K562 (cell line): Measurements from ENCODE around the gene ALG11. TPM values are rescaled to one million over a fixed set of nuclear protein-coding genes. Genes with fewer than 3 reads are reported as not detected.

ENCODE experiments used
- CBX5 ChIP-seq: IDR thresholded peaks from 2 replicates; pipeline ENCODE4 v1.6.1; 2014; ENCODE audit warnings: low read depth, borderline replicate concordance
- FOXA1 ChIP-seq: fragments of 450-650 bp; IDR thresholded peaks from 2 replicates; pipeline ENCODE4 v1.6.1; 2016; ENCODE audit warnings: mild to moderate bottlenecking, borderline replicate concordance
- KLF1 ChIP-seq: fragments of 450-650 bp; IDR thresholded peaks from 2 replicates; pipeline ENCODE4 v1.6.1; 2016; ENCODE audit warnings: missing genetic modification characterization, missing compliant biosample characterization
- SAFB ChIP-seq: fragments of 200-400 bp; formaldehyde crosslinking; IDR thresholded peaks from 2 replicates; pipeline ENCODE4 v1.6.1; 2017; ENCODE audit warnings: low read depth, low read length, borderline replicate concordance
- ZFP36 ChIP-seq: fragments of 150-350 bp; IDR thresholded peaks from 2 replicates; pipeline ENCODE4 v1.6.1; 2018; ENCODE audit warnings: low read length, low read depth; ENCODE audit not compliant: partially characterized antibody
- ZNF584 ChIP-seq: fragments of 200-800 bp; sonication (Bioruptor generic); IDR thresholded peaks from 2 replicates; pipeline ENCODE4 v1.6.1; 2016; ENCODE audit warnings: low read depth, mild to moderate bottlenecking, missing genetic modification characterization, missing compliant biosample characterization
- ZNF668 ChIP-seq: fragments of 250-450 bp; sonication (Bioruptor Pico); IDR thresholded peaks from 2 replicates; pipeline ENCODE4 v1.8.0; 2022; ENCODE audit warnings: mild to moderate bottlenecking, inconsistent platforms
- polyA plus RNA-seq, 8 experiments: library from polyadenylated mRNA; depleted of rRNA in 4 of 8; stranded (reverse) in 5 of 8; unstranded in 3 of 8; fragments of >200 nt; fragmentation: Nextera tagmentation in 2 of 8; fragmentation: Illumina TruSeq in 1 of 8; extraction: Ambion mirVana in 2 of 8; extraction: Trizol in 1 of 8; gene quantifications; 2 replicates each; pipeline versions ENCODE4 v1.2.1 to v1.2.3, GENCODE V29; 2011 to 2014; ENCODE audit warnings: inconsistent platforms in 1 of 8, missing spikeins in 1 of 8
- total RNA-seq, 7 experiments: library from RNA; depleted of rRNA in 6 of 7; stranded (reverse); fragments of >200 nt in 6 of 7; fragmentation: Illumina TruSeq in 2 of 7; extraction: Trizol in 2 of 7; gene quantifications; 2 replicates each; pipeline versions ENCODE4 v1.2.1 to v1.2.3, GENCODE V29; 2011 to 2021; ENCODE audit warnings: low replicate concordance in 1 of 7
- TF ChIP-seq, protein P1 (sequence below): fragments of 200-600 bp; sonication (generic); IDR thresholded peaks from one replicate; pipeline ENCODE4 v1.6.1; 2012; ENCODE audit warnings: mild to moderate bottlenecking, low read depth, low read length, inconsistent platforms
- TF ChIP-seq, protein P2 (sequence below): fragments of 450-650 bp; IDR thresholded peaks from 2 replicates; pipeline ENCODE4 v1.7.0; 2016; ENCODE audit warnings: borderline replicate concordance
- TF ChIP-seq, protein P3 (sequence below): fragments of 250-450 bp; sonication (Bioruptor Pico); IDR thresholded peaks from 2 replicates; pipeline ENCODE4 v1.8.0; 2021; ENCODE audit warnings: moderate library complexity, mild to moderate bottlenecking, inconsistent platforms
- TF ChIP-seq, protein P4 (sequence below): sonication (generic); formaldehyde crosslinking; IDR thresholded peaks from 2 replicates; pipeline ENCODE4 v1.8.0; 2022; ENCODE audit warnings: mild to moderate bottlenecking, missing genetic modification reagents
- TF ChIP-seq, protein P5 (sequence below): sonication (generic); formaldehyde crosslinking; IDR thresholded peaks from 2 replicates; pipeline ENCODE4 v1.8.1; 2022; ENCODE audit warnings: missing genetic modification reagents

Gene ALG11
- total and polyA plus RNA-seq, 9 of the 15 experiments (the other 6 are each of a cell fraction or from before 2014, with no cell fraction given) = 7.3 to 19.2 (median 16.3) TPM

DNA sequence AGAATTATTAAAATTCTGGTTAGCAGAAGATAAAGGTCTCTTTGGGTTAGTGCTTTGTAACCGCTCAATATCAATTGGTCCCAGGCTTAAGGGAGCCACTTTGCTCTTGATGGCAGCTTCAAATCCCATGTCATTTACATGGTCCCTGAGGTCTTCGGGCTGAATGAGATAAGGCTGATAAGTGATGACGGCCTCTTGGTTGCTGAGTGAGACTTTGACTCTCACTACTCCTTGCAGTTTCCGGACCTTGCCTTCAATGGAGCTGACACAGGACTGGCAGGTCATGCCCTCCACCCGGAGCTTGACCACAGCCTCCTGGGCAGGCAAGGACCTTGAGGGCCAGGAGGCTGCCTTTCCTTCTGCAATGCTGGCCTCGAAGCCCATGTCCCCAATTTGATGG is 37.7 kb upstream of the ALG11 start (continued):
- TF ChIP-seq, protein P1, sequence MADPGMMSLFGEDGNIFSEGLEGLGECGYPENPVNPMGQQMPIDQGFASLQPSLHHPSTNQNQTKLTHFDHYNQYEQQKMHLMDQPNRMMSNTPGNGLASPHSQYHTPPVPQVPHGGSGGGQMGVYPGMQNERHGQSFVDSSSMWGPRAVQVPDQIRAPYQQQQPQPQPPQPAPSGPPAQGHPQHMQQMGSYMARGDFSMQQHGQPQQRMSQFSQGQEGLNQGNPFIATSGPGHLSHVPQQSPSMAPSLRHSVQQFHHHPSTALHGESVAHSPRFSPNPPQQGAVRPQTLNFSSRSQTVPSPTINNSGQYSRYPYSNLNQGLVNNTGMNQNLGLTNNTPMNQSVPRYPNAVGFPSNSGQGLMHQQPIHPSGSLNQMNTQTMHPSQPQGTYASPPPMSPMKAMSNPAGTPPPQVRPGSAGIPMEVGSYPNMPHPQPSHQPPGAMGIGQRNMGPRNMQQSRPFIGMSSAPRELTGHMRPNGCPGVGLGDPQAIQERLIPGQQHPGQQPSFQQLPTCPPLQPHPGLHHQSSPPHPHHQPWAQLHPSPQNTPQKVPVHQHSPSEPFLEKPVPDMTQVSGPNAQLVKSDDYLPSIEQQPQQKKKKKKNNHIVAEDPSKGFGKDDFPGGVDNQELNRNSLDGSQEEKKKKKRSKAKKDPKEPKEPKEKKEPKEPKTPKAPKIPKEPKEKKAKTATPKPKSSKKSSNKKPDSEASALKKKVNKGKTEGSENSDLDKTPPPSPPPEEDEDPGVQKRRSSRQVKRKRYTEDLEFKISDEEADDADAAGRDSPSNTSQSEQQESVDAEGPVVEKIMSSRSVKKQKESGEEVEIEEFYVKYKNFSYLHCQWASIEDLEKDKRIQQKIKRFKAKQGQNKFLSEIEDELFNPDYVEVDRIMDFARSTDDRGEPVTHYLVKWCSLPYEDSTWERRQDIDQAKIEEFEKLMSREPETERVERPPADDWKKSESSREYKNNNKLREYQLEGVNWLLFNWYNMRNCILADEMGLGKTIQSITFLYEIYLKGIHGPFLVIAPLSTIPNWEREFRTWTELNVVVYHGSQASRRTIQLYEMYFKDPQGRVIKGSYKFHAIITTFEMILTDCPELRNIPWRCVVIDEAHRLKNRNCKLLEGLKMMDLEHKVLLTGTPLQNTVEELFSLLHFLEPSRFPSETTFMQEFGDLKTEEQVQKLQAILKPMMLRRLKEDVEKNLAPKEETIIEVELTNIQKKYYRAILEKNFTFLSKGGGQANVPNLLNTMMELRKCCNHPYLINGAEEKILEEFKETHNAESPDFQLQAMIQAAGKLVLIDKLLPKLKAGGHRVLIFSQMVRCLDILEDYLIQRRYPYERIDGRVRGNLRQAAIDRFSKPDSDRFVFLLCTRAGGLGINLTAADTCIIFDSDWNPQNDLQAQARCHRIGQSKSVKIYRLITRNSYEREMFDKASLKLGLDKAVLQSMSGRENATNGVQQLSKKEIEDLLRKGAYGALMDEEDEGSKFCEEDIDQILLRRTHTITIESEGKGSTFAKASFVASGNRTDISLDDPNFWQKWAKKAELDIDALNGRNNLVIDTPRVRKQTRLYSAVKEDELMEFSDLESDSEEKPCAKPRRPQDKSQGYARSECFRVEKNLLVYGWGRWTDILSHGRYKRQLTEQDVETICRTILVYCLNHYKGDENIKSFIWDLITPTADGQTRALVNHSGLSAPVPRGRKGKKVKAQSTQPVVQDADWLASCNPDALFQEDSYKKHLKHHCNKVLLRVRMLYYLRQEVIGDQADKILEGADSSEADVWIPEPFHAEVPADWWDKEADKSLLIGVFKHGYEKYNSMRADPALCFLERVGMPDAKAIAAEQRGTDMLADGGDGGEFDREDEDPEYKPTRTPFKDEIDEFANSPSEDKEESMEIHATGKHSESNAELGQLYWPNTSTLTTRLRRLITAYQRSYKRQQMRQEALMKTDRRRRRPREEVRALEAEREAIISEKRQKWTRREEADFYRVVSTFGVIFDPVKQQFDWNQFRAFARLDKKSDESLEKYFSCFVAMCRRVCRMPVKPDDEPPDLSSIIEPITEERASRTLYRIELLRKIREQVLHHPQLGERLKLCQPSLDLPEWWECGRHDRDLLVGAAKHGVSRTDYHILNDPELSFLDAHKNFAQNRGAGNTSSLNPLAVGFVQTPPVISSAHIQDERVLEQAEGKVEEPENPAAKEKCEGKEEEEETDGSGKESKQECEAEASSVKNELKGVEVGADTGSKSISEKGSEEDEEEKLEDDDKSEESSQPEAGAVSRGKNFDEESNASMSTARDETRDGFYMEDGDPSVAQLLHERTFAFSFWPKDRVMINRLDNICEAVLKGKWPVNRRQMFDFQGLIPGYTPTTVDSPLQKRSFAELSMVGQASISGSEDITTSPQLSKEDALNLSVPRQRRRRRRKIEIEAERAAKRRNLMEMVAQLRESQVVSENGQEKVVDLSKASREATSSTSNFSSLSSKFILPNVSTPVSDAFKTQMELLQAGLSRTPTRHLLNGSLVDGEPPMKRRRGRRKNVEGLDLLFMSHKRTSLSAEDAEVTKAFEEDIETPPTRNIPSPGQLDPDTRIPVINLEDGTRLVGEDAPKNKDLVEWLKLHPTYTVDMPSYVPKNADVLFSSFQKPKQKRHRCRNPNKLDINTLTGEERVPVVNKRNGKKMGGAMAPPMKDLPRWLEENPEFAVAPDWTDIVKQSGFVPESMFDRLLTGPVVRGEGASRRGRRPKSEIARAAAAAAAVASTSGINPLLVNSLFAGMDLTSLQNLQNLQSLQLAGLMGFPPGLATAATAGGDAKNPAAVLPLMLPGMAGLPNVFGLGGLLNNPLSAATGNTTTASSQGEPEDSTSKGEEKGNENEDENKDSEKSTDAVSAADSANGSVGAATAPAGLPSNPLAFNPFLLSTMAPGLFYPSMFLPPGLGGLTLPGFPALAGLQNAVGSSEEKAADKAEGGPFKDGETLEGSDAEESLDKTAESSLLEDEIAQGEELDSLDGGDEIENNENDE = no peak
- TF ChIP-seq ZNF584 (CRISPR knock-in tag) (no peak), FOXA1 (no peak), CBX5 (no peak), KLF1 (tag) (no peak), ZNF668 (CRISPR knock-in tag) (no peak), ZFP36 (peak; percentile 4), SAFB (no peak)
- TF ChIP-seq, protein P2, sequence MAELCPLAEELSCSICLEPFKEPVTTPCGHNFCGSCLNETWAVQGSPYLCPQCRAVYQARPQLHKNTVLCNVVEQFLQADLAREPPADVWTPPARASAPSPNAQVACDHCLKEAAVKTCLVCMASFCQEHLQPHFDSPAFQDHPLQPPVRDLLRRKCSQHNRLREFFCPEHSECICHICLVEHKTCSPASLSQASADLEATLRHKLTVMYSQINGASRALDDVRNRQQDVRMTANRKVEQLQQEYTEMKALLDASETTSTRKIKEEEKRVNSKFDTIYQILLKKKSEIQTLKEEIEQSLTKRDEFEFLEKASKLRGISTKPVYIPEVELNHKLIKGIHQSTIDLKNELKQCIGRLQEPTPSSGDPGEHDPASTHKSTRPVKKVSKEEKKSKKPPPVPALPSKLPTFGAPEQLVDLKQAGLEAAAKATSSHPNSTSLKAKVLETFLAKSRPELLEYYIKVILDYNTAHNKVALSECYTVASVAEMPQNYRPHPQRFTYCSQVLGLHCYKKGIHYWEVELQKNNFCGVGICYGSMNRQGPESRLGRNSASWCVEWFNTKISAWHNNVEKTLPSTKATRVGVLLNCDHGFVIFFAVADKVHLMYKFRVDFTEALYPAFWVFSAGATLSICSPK = no peak
- TF ChIP-seq, protein P3, sequence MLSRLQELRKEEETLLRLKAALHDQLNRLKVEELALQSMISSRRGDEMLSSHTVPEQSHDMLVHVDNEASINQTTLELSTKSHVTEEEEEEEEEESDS (CRISPR knock-in tag) = no peak
- TF ChIP-seq, protein P4, sequence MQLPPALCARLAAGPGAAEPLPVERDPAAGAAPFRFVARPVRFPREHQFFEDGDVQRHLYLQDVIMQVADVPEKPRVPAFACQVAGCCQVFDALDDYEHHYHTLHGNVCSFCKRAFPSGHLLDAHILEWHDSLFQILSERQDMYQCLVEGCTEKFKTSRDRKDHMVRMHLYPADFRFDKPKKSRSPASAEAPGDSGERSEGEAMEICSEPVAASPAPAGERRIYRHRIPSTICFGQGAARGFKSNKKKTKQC (CRISPR knock-in tag) = no peak
- TF ChIP-seq, protein P5, sequence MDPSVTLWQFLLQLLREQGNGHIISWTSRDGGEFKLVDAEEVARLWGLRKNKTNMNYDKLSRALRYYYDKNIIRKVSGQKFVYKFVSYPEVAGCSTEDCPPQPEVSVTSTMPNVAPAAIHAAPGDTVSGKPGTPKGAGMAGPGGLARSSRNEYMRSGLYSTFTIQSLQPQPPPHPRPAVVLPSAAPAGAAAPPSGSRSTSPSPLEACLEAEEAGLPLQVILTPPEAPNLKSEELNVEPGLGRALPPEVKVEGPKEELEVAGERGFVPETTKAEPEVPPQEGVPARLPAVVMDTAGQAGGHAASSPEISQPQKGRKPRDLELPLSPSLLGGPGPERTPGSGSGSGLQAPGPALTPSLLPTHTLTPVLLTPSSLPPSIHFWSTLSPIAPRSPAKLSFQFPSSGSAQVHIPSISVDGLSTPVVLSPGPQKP (CRISPR knock-in tag) = no peak
